GM12892 (cell line): ENCODE data around the gene PSENEN.

Source experiments
- POLR2A ChIP-seq: IDR thresholded peaks from 2 replicates; pipeline ENCODE4 v1.6.1; 2011; ENCODE audit warnings: low read depth, low read length, control low read depth
- POLR2AphosphoS5 ChIP-seq: IDR thresholded peaks from 2 replicates; pipeline ENCODE4 v1.6.1; 2011; ENCODE audit warnings: low read depth, low read length, control low read depth

- no peak for TF ChIP-seq POLR2A
- no peak for TF ChIP-seq POLR2AphosphoS5
Observed at GRCh38 chr19:35754370-35755130, 9.1 kb downstream of the PSENEN start.
